ENCODE results near the gene ARPC4. TPM values are rescaled to one million over a fixed set of nuclear protein-coding genes. Genes with fewer than 3 reads are reported as not detected.
A peak's percentile ranks its signal among the peaks of the same experiment; 100 is the strongest.

The ARPC4 gene
- total RNA-seq, 6 experiments from 2014 or later = 42.0 to 80.3 (median 57.3) TPM

DNA sequence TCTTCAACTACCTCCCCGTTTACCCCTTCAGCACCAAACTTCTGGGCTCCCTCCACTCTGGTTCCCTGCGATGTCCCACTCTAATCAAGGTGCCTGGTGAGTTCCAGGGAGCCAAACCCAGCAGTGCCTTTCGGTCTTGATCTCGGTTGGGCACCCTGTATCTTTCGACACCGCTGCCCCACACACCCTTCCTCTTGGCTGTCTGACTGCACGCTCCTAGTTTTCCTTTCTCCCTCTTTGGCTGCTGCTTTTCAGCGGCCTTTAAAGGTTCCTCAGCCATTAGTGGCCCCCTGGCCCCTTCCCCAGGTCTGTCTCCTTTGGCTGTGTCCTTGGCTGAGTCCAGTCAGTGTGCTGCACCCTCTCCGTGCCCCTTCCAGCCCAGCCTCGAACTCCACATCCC, 18.0 kb downstream of the ARPC4 start:
- peaks cover 0 to 12% (median 3%) of the 10 kb centered on the region in 4 donors for H3K36me3 ChIP-seq
- no peak for TF ChIP-seq POLR2A (IDR thresholded peaks at IDR 0.05)
- TF ChIP-seq, protein P1, sequence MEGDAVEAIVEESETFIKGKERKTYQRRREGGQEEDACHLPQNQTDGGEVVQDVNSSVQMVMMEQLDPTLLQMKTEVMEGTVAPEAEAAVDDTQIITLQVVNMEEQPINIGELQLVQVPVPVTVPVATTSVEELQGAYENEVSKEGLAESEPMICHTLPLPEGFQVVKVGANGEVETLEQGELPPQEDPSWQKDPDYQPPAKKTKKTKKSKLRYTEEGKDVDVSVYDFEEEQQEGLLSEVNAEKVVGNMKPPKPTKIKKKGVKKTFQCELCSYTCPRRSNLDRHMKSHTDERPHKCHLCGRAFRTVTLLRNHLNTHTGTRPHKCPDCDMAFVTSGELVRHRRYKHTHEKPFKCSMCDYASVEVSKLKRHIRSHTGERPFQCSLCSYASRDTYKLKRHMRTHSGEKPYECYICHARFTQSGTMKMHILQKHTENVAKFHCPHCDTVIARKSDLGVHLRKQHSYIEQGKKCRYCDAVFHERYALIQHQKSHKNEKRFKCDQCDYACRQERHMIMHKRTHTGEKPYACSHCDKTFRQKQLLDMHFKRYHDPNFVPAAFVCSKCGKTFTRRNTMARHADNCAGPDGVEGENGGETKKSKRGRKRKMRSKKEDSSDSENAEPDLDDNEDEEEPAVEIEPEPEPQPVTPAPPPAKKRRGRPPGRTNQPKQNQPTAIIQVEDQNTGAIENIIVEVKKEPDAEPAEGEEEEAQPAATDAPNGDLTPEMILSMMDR (IDR thresholded peaks at IDR 0.05) = no peak
- ATAC-seq (no peak), DNase-seq (no peak)
- H3K27me3 ChIP-seq = no peaks in the 10 kb centered on the region
- H3K4me1 ChIP-seq = no peaks in the 10 kb centered on the region
- no peak overlapping the region for H3K27ac ChIP-seq
- WGBS (ENCODE audit: insufficient coverage, low coverage, low lambda C conversion rate, missing lambda C conversion rate) = 78% methylated on average over 10 of the region's 10 CpGs
- H3K9me3 ChIP-seq = no peaks in the 10 kb centered on the region
- H3K4me3 ChIP-seq = peak overlapping the region in 2 of 3 donors; percentile 62 to 73
- intact Hi-C loops (cut with DNase I) = no loop called here

DNA sequence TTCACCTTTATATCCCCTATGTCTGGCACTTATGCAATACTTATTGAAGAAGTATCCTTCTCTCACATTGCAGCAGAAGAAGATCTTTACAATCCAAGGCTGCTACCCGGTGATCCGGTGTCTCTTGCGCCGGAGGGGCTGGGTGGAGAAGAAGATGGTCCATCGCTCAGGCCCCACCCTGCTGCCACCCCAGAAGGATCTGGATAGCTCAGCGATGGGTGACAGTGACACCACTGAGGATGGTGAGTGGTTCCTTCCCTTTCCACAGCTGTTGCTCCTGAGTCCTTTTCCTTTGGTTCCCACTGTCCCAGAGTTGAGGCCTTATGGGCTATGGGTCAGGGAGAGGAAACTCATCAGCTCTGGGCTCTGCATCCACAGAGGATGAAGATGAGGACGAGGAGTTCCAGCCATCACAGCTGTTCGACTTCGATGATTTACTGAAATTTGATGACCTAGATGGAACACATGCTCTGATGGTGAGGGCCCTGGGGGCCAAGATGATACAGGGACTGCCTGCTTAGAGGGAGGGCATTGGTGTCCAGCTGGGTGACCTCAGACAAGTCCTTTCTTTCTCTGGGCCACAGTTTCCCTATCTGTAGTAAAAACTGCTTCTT, 20.1 kb downstream of the ARPC4 start:
- TF ChIP-seq POLR2A (IDR thresholded peaks at IDR 0.05) = no peak
- TF ChIP-seq, protein P1 (IDR thresholded peaks at IDR 0.05) = no peak
- WGBS (ENCODE audit: insufficient coverage, low coverage, low lambda C conversion rate, missing lambda C conversion rate) = 96% methylated on average over 4 of the region's 9 CpGs
- Histone ChIP-seq H3K27me3 (no peaks in the 10 kb centered on the region), H3K4me1 (no peaks in the 10 kb centered on the region), H3K27ac (no peak overlapping the region), H3K36me3 (no peaks in the 10 kb centered on the region), H3K4me3 (no peak overlapping the region), H3K9me3 (no peaks in the 10 kb centered on the region)
- DNase-seq (no peak), ATAC-seq (no peak)
- intact Hi-C loops (cut with DNase I) = no loop called here

DNA sequence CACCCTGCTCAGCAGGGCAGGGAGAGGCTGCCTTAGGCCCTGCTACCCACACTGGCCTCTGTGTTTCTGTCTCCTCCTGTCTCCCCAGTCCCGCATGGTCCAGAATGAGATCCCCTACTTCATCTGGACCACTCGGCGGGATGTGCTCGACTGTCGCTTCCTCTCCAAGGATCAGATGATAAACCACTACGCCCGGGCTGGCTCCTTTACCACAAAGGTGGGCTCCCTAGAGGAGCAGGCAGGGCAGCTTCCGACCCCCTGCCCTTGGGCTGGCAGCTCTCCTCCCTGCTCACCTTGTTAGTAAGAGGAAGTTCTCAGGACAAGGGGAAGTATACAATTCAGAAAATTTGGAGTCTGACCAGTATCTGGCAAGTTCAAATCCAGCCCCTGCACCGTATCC, 23.1 kb downstream of the ARPC4 start:
- Histone ChIP-seq H3K4me3 (no peak overlapping the region), H3K27me3 (no peaks in the 10 kb centered on the region), H3K4me1 (no peaks in the 10 kb centered on the region), H3K27ac (no peak overlapping the region), H3K9me3 (no peaks in the 10 kb centered on the region), H3K36me3 (no peaks in the 10 kb centered on the region)
- TF ChIP-seq, protein P1 (IDR thresholded peaks at IDR 0.05) = no peak
- TF ChIP-seq POLR2A (IDR thresholded peaks at IDR 0.05) = no peak
- ATAC-seq (no peak), DNase-seq (no peak)
- intact Hi-C loops (cut with DNase I) = no loop called here
- WGBS (ENCODE audit: insufficient coverage, low coverage, low lambda C conversion rate, missing lambda C conversion rate) = 87% methylated on average over 3 of the region's 9 CpGs

DNA sequence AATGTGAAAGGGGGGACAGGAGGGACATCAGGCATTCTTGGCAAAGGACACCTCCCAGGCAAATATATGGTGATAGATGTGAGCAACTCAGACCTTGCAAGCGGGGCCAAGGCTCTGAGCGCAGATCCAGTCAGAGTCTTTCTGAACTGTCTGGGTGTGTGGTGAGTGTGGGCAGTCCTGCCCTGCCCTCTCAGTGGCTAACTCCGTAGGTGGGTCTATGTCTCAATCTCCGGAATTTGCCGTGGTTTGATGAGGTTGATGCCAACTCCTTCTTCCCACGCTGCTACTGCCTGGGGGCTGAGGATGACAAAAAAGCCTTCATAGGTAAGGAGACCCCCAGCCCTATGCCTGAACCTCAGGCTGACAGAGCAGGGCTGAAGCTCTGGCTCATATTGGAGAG, 24.6 kb downstream of the ARPC4 start:
- Histone ChIP-seq H3K27me3 (no peaks in the 10 kb centered on the region), H3K9me3 (no peaks in the 10 kb centered on the region), H3K36me3 (no peaks in the 10 kb centered on the region), H3K4me3 (no peak overlapping the region), H3K27ac (no peak overlapping the region), H3K4me1 (no peaks in the 10 kb centered on the region)
- no peak for DNase-seq
- no peak for TF ChIP-seq POLR2A (IDR thresholded peaks at IDR 0.05)
- TF ChIP-seq, protein P1 (IDR thresholded peaks at IDR 0.05) = no peak
- WGBS (ENCODE audit: insufficient coverage, low coverage, low lambda C conversion rate, missing lambda C conversion rate) = 83% methylated on average over 1 of the region's 6 CpGs
- no peak for ATAC-seq
- intact Hi-C loops (cut with DNase I) = no loop called here
